Right ventricle myocardium inferior (tissue), 1 donor: ENCODE results near the gene HADH. TPM values are rescaled to one million over a fixed set of nuclear protein-coding genes. Genes with fewer than 3 reads are reported as not detected.
"Not testable (repeated sequence)": the region's sequence is repeated elsewhere in the genome, so short reads cannot be mapped to it uniquely, and the experiment has no call there.

Source experiments
- ATAC-seq: fragments of 200-7000 bp; cut with Tn5 transposase; one replicate; pipeline ENCODE4 v1.9.1; 2020; ENCODE audit warnings: mild to moderate bottlenecking, moderate library complexity
- DNase-seq: peaks from one replicate; pipeline ENCODE4 v3.0.0; 2021; ENCODE audit errors: missing footprints
- intact Hi-C: fragments of 100-400 bp; cut with DNase I; formaldehyde crosslinking; loops from one replicate; pipeline ENCODE4 v1.11.0; 2022
- long read RNA-seq: library from polyadenylated mRNA; unstranded; transcript quantifications from one replicate; pipeline ENCODE4 v2.0.0, GENCODE V29; 2021
- total RNA-seq: library from RNA; stranded (reverse); fragmentation: NEBNext Ultra II Directional; extraction: Animal tissue kit (Norgen Biotek cat#: 25700); gene quantifications from one replicate; pipeline ENCODE4 v1.2.1, GENCODE V29; 2021
- donor health status: DM: no; HTN: yes; CAD: no; lungs with severe emphysema.

The HADH gene
- total RNA-seq, result 260 TPM
- long read RNA-seq, full-length matches to known transcripts, result 290 of 296 reads
- long read RNA-seq, partial matches to known transcripts, result 2 of 296 reads
- long read RNA-seq, other reads (novel, unspliced or antisense), result 4 of 296 reads

- DNase-seq (peak; percentile 97), ATAC-seq (peak; percentile 100)
- intact Hi-C loops, result loop anchor here (2.0 to 10.0 kb wide), 2 partner anchors 59 to 125 kb away; partner anchors contain the start of gene CYP2U1
These were observed at the start of gene HADH for GRCh38 chr4:107989537-107990386. Gene HADH (plus strand): TSS chr4:107989889. CDS start chr4:107989933, 44 bp downstream.

- intact Hi-C loops, result no loop called here
- DNase-seq (no peak), ATAC-seq (no peak)
These were observed 43.9 kb upstream of the HADH start for GRCh38 chr4:107945809-107946208.

GRCh38 chr4:107950746-107951540 lies 38.7 kb upstream of the HADH start:
- ATAC-seq (no peak), DNase-seq (no peak)
- intact Hi-C loops, result no loop called here

GRCh38 chr4:107951551-107951950 lies 38.1 kb upstream of the HADH start:
- intact Hi-C loops, result no loop called here
- no peak for ATAC-seq
- DNase-seq, result no peak

- ATAC-seq, result no peak
- no peak for DNase-seq
- intact Hi-C loops, result no loop called here
These were observed 33.7 kb upstream of the HADH start for GRCh38 chr4:107956011-107956410.

- DNase-seq, result no peak
- intact Hi-C loops, result no loop called here
- ATAC-seq, result no peak
These were observed 22.8 kb upstream of the HADH start for GRCh38 chr4:107966903-107967302.

- ATAC-seq, intact Hi-C loops, DNase-seq: not testable (repeated sequence)
These were observed 22.2 kb upstream of the HADH start for GRCh38 chr4:107967519-107967918.

GRCh38 chr4:107967921-107968320 lies 21.8 kb upstream of the HADH start:
- intact Hi-C loops, ATAC-seq, DNase-seq: not testable (repeated sequence)

GRCh38 chr4:107970063-107970798 lies 19.5 kb upstream of the HADH start:
- DNase-seq, result no peak
- ATAC-seq, result no peak
- intact Hi-C loops, result no loop called here

GRCh38 chr4:107972605-107973004 lies 17.1 kb upstream of the HADH start:
- no peak for DNase-seq
- intact Hi-C loops, result no loop called here
- no peak for ATAC-seq

- ATAC-seq, result no peak
- no peak for DNase-seq
- intact Hi-C loops, result no loop called here
These were observed 15.2 kb upstream of the HADH start for GRCh38 chr4:107974523-107974922.

- intact Hi-C loops, result no loop called here
These were observed 12.2 kb upstream of the HADH start for GRCh38 chr4:107977482-107977881.

GRCh38 chr4:107977966-107978705 lies 11.6 kb upstream of the HADH start:
- ATAC-seq, result no peak

More at GRCh38 chr4:107977482-107977881, 12.2 kb upstream of the HADH start:
- no peak for ATAC-seq
- no peak for DNase-seq

GRCh38 chr4:107978716-107979451 lies 10.8 kb upstream of the HADH start:
- DNase-seq (no peak), ATAC-seq (no peak)
- intact Hi-C loops, result no loop called here

More at GRCh38 chr4:107977966-107978705, 11.6 kb upstream of the HADH start:
- intact Hi-C loops, result no loop called here
- DNase-seq, result no peak

GRCh38 chr4:107987916-107988762 lies 1.6 kb upstream of the HADH start:
- intact Hi-C loops, result loop anchor here (2.0 kb wide), 1 partner anchor 57 kb away; the partner anchor contains the start of gene CYP2U1
- DNase-seq (no peak), ATAC-seq (no peak)

GRCh38 chr4:107988763-107989035 lies 990 bp upstream of the HADH start:
- intact Hi-C loops, result loop anchor here (2.0 kb wide), 1 partner anchor 58 kb away; the partner anchor contains the start of gene CYP2U1
- DNase-seq, result no peak
- ATAC-seq, result no peak

GRCh38 chr4:107989162-107989536 lies 540 bp upstream of the HADH start:
- no peak for DNase-seq
- intact Hi-C loops, result loop anchor here (2.0 kb wide), 1 partner anchor 58 kb away; the partner anchor contains the start of gene CYP2U1
- no peak for ATAC-seq
